K562 (cell line): ENCODE results near the gene NQO2. TPM values are rescaled to one million over a fixed set of nuclear protein-coding genes. Genes with fewer than 3 reads are reported as not detected.

Experiments used
- FOXA3 ChIP-seq, 2 experiments: fragments of 450-650 bp in 1 of 2; sonication (generic) in 1 of 2; formaldehyde crosslinking; IDR thresholded peaks in 1 of 2; conservative IDR thresholded peaks in 1 of 2; 2 replicates each; pipeline versions ENCODE4 v1.4.0 to v1.8.0; 2020 to 2022; ENCODE audit warnings: mild to moderate bottlenecking in 2 of 2, missing genetic modification reagents in 1 of 2
- HMG20B ChIP-seq: fragments of 250-450 bp; sonication (Bioruptor Pico); IDR thresholded peaks from 2 replicates; pipeline ENCODE4 v1.5.0; 2021; ENCODE audit warnings: mild to moderate bottlenecking
- HNRNPUL1 ChIP-seq: fragments of 200-400 bp; formaldehyde crosslinking; IDR thresholded peaks from 2 replicates; pipeline ENCODE4 v1.6.1; 2017; ENCODE audit warnings: low read length
- ILF3 ChIP-seq: fragments of 450-650 bp; IDR thresholded peaks from 2 replicates; pipeline ENCODE4 v1.6.1; 2018; ENCODE audit warnings: antibody characterized with exemption, mild to moderate bottlenecking, moderate library complexity, borderline replicate concordance
- SIN3A ChIP-seq, 2 experiments: fragments of 150-350 bp in 1 of 2; IDR thresholded peaks; 2 replicates each; pipeline ENCODE4 v1.6.1; 2011 to 2016; ENCODE audit warnings: borderline replicate concordance in 2 of 2, low read depth in 2 of 2, low read length in 2 of 2, mild to moderate bottlenecking in 2 of 2, moderate library complexity in 2 of 2; ENCODE audit not compliant: control insufficient read depth in 1 of 2
- ZNF316 ChIP-seq: fragments of 450-650 bp; IDR thresholded peaks from 2 replicates; pipeline ENCODE4 v1.6.1; 2016
- polyA plus RNA-seq, 8 experiments: library from polyadenylated mRNA; depleted of rRNA in 4 of 8; stranded (reverse) in 5 of 8; unstranded in 3 of 8; fragments of >200 nt; fragmentation: Nextera tagmentation in 2 of 8; fragmentation: Illumina TruSeq in 1 of 8; extraction: Ambion mirVana in 2 of 8; extraction: Trizol in 1 of 8; gene quantifications; 2 replicates each; pipeline versions ENCODE4 v1.2.1 to v1.2.3, GENCODE V29; 2011 to 2014; ENCODE audit warnings: inconsistent platforms in 1 of 8, missing spikeins in 1 of 8
- total RNA-seq, 7 experiments: library from RNA; depleted of rRNA in 6 of 7; stranded (reverse); fragments of >200 nt in 6 of 7; fragmentation: Illumina TruSeq in 2 of 7; extraction: Trizol in 2 of 7; gene quantifications; 2 replicates each; pipeline versions ENCODE4 v1.2.1 to v1.2.3, GENCODE V29; 2011 to 2021; ENCODE audit warnings: low replicate concordance in 1 of 7
- TF ChIP-seq, protein P1 (sequence below), 3 experiments: IDR thresholded peaks in 2 of 3; conservative IDR thresholded peaks in 1 of 3; 2 replicates each; pipeline ENCODE4 v1.5.1; 2011 to 2012; ENCODE audit warnings: low read length in 3 of 3, mild to moderate bottlenecking in 3 of 3, control low read depth in 2 of 3, improper control_type of control experiment in 1 of 3, inconsistent platforms in 1 of 3, low read depth in 1 of 3, mixed read lengths in 1 of 3, moderate library complexity in 1 of 3; ENCODE audit not compliant: insufficient read depth in 2 of 3
- TF ChIP-seq, protein P2 (sequence below): fragments of 250-450 bp; sonication (Bioruptor Pico); IDR thresholded peaks from 2 replicates; pipeline ENCODE4 v1.4.0; 2020; ENCODE audit warnings: mild to moderate bottlenecking
- TF ChIP-seq, protein P3 (sequence below): fragments of 450-650 bp; formaldehyde crosslinking; IDR thresholded peaks from 2 replicates; pipeline ENCODE4 v1.4.0; 2020; ENCODE audit warnings: mild to moderate bottlenecking
- TF ChIP-seq, protein P4 (sequence below): fragments of 250-450 bp; sonication (Bioruptor Pico); IDR thresholded peaks from 2 replicates; pipeline ENCODE4 v1.5.0; 2021
- TF ChIP-seq, protein P5 (sequence below): fragments of 250-450 bp; sonication (Bioruptor Pico); IDR thresholded peaks from 2 replicates; pipeline ENCODE4 v1.5.0; 2021

Gene NQO2
- total and polyA plus RNA-seq, 9 of the 15 experiments (the other 6 are each of a cell fraction or from before 2014, with no cell fraction given) = 54.6 to 214 (median 116) TPM

DNA sequence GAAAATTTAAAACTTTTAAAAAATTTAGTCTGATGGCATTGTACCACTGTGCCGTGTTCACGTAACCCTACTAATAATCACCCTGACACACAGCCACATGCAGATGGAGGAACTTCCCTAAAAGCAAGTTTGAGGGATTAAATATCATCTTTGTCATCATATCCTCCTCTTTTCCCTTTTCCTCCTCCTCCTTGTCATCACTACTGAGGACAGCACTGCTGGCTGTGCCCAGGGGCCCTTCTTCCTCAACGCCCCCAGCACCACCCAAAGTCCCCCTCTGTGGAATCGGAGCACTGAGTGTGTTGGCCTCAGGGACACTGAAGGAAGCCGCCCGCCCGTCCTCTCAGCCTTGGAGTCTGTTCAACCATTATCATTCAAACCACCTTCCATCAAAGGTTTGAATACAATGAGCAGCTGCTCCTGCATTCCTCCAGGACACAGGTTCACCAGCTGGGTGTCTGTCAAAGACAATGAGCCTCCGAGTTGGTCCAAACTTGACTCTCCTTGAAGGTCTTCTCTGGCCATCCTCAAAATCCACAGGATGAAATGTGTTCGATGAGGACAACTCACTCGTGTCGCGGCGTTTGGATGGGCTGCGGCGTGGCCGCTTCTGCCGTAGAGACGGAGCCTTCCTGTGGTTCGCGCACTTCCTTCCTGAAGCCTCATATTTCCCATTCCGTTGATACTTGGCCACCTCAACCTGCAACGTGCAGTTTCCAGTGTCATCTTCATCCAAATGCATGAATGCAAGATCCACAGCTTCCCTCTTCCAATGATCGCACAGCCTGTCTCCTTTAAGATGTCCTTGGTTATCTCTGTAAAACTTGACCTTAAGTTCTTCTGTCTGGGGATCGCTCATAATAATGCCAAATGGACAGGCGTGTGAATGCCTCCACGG, 23.3 kb downstream of the NQO2 start (continued):
- TF ChIP-seq, protein P1, sequence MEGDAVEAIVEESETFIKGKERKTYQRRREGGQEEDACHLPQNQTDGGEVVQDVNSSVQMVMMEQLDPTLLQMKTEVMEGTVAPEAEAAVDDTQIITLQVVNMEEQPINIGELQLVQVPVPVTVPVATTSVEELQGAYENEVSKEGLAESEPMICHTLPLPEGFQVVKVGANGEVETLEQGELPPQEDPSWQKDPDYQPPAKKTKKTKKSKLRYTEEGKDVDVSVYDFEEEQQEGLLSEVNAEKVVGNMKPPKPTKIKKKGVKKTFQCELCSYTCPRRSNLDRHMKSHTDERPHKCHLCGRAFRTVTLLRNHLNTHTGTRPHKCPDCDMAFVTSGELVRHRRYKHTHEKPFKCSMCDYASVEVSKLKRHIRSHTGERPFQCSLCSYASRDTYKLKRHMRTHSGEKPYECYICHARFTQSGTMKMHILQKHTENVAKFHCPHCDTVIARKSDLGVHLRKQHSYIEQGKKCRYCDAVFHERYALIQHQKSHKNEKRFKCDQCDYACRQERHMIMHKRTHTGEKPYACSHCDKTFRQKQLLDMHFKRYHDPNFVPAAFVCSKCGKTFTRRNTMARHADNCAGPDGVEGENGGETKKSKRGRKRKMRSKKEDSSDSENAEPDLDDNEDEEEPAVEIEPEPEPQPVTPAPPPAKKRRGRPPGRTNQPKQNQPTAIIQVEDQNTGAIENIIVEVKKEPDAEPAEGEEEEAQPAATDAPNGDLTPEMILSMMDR (IDR thresholded peaks at IDR 0.05 in 2 of 3, conservative IDR thresholded peaks at IDR 0.05 in 1 of 3; ENCODE audit: insufficient read depth in 2 of 3, low read depth in 1 of 3, low read length in 3 of 3) = no peak
- TF ChIP-seq, protein P2, sequence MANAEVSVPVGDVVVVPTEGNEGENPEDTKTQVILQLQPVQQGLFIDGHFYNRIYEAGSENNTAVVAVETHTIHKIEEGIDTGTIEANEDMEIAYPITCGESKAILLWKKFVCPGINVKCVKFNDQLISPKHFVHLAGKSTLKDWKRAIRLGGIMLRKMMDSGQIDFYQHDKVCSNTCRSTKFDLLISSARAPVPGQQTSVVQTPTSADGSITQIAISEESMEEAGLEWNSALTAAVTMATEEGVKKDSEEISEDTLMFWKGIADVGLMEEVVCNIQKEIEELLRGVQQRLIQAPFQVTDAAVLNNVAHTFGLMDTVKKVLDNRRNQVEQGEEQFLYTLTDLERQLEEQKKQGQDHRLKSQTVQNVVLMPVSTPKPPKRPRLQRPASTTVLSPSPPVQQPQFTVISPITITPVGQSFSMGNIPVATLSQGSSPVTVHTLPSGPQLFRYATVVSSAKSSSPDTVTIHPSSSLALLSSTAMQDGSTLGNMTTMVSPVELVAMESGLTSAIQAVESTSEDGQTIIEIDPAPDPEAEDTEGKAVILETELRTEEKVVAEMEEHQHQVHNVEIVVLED (CRISPR knock-in tag) = no peak
- TF ChIP-seq, protein P3, sequence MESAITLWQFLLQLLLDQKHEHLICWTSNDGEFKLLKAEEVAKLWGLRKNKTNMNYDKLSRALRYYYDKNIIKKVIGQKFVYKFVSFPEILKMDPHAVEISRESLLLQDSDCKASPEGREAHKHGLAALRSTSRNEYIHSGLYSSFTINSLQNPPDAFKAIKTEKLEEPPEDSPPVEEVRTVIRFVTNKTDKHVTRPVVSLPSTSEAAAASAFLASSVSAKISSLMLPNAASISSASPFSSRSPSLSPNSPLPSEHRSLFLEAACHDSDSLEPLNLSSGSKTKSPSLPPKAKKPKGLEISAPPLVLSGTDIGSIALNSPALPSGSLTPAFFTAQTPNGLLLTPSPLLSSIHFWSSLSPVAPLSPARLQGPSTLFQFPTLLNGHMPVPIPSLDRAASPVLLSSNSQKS (CRISPR knock-in tag) = no peak
- TF ChIP-seq, protein P4, sequence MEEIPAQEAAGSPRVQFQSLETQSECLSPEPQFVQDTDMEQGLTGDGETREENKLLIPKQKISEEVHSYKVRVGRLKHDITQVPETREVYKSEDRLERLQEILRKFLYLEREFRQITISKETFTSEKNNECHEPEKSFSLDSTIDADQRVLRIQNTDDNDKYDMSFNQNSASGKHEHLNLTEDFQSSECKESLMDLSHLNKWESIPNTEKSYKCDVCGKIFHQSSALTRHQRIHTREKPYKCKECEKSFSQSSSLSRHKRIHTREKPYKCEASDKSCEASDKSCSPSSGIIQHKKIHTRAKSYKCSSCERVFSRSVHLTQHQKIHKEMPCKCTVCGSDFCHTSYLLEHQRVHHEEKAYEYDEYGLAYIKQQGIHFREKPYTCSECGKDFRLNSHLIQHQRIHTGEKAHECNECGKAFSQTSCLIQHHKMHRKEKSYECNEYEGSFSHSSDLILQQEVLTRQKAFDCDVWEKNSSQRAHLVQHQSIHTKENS (CRISPR knock-in tag) = no peak
- TF ChIP-seq HMG20B (CRISPR knock-in tag) (no peak), ZNF316 (no peak), FOXA3 (CRISPR knock-in tag; conservative IDR thresholded peaks at IDR 0.05 in 1 of 2, IDR thresholded peaks at IDR 0.05 in 1 of 2) (no peak), SIN3A (IDR thresholded peaks at IDR 0.05; ENCODE audit: borderline replicate concordance in 2 of 2, control insufficient read depth in 1 of 2, low read depth in 2 of 2, low read length in 2 of 2) (peak; percentile 23 to 48; a peak in 1 of 4 replicates), HNRNPUL1 (no peak), ILF3 (no peak)
- TF ChIP-seq, protein P5, sequence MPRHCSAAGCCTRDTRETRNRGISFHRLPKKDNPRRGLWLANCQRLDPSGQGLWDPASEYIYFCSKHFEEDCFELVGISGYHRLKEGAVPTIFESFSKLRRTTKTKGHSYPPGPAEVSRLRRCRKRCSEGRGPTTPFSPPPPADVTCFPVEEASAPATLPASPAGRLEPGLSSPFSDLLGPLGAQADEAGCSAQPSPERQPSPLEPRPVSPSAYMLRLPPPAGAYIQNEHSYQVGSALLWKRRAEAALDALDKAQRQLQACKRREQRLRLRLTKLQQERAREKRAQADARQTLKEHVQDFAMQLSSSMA (CRISPR knock-in tag) = no peak
